Measurements from ENCODE around the gene NLRP2B. TPM values are rescaled to one million over a fixed set of nuclear protein-coding genes. Genes with fewer than 3 reads are reported as not detected.
"Not testable (repeated sequence)": the region's sequence is repeated elsewhere in the genome, so short reads cannot be mapped to it uniquely, and the experiment has no call there.

The NLRP2B gene
- not detected in 2 replicates for total RNA-seq

- no peak for DNase-seq (ENCODE audit: low read depth)
- TF ChIP-seq CTCF (IDR thresholded peaks at IDR 0.05; ENCODE audit: insufficient read depth, low read depth, low read length) = no peak
- no peak within 1 kb of the TSS for H3K4me3 ChIP-seq (ENCODE audit: low read depth, low read length)
These were observed at the start of gene NLRP2B for GRCh38 chrX:57680160-57680559. Gene NLRP2B (minus strand): TSS chrX:57680260.

DNA sequence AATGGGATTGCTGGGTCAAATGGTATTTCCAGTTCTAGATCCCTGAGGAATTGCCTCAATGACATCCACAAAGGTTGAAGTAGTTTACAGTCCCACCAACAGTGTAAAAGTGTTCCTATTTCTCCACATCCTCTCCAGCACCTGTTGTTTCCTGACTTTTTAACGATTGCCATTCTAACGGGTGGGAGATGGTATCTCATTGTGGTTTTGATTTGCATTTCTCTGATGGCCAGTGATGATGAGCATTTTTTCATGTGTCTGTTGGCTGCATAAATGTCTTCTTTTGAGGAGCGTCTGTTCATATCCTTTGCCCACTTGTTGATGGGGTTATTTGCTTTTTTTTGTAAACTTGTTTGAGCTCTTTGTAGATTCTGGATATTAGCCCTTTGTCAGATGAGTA lies 45.9 kb upstream of the NLRP2B start:
- not testable (repeated sequence) for DNase-seq (ENCODE audit: low read depth); H3K4me3 ChIP-seq (ENCODE audit: low read depth, low read length)

GRCh38 chrX:57681341-57681740 lies 1.3 kb upstream of the NLRP2B start:
- DNase-seq (ENCODE audit: low read depth) = no peak
- no peak for TF ChIP-seq CTCF (IDR thresholded peaks at IDR 0.05; ENCODE audit: insufficient read depth, low read depth, low read length)
- no peak overlapping the region for H3K4me3 ChIP-seq (ENCODE audit: low read depth, low read length)

- no peak for TF ChIP-seq CTCF (IDR thresholded peaks at IDR 0.05; ENCODE audit: insufficient read depth, low read depth, low read length)
- DNase-seq (ENCODE audit: low read depth) = no peak
- no peak overlapping the region for H3K4me3 ChIP-seq (ENCODE audit: low read depth, low read length)
These were observed 1.2 kb downstream of the NLRP2B start for GRCh38 chrX:57678686-57679428.

DNA sequence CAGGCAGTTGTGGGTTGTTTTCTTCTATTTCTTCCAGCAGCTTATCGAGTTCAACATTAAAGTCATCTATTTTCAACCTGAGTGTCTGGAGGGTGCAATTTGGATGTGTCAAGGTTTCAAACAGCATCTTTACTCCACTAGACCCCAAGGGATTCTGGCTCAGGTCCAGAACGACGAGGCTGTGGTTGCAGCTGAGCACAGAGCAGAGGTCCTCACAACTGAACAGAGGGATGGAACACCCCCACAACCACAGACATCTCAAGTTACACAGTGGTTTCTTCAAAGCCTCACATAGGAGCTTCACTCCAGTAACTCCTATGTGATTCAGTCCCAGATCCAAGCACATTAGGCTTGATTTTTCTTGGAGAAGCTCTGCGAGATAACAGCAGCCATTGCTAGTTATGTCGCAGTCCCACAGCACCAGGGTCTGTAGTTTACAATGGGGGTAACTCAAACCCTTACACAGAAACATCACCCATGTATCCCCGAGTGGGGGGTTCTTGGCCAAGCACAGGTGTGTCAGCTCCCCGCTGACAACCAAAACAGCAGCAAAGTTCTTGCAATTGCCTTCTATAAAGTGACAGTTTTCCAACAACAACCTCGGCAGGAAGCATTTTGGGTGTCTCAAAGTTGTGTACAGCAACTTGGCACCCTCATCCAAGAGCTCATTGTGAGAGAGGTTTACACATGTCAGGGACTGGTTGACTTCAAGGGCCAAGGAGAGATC lies 2.8 kb downstream of the NLRP2B start:
- no peak overlapping the region for H3K4me3 ChIP-seq (ENCODE audit: low read depth, low read length)
- DNase-seq (ENCODE audit: low read depth) = no peak
- no peak for TF ChIP-seq CTCF (IDR thresholded peaks at IDR 0.05; ENCODE audit: insufficient read depth, low read depth, low read length)

- TF ChIP-seq CTCF (IDR thresholded peaks at IDR 0.05; ENCODE audit: insufficient read depth, low read depth, low read length) = no peak
- no peak for DNase-seq (ENCODE audit: low read depth)
These were observed 4.7 kb downstream of the NLRP2B start for GRCh38 chrX:57675320-57675719.

GRCh38 chrX:57674861-57675260 lies 5.2 kb downstream of the NLRP2B start:
- no peak for DNase-seq (ENCODE audit: low read depth)
- TF ChIP-seq CTCF (IDR thresholded peaks at IDR 0.05; ENCODE audit: insufficient read depth, low read depth, low read length) = no peak
- H3K4me3 ChIP-seq (ENCODE audit: low read depth, low read length) = no peak overlapping the region

More at GRCh38 chrX:57675320-57675719, 4.7 kb downstream of the NLRP2B start:
- no peak overlapping the region for H3K4me3 ChIP-seq (ENCODE audit: low read depth, low read length)
